H1 (cell line): ENCODE results near the gene FBH1. TPM values are rescaled to one million over a fixed set of nuclear protein-coding genes. Genes with fewer than 3 reads are reported as not detected.

Experiments
- HDAC2 ChIP-seq, 2 experiments: fragments of 300-600 bp in 1 of 2; sonication (generic) in 1 of 2; IDR thresholded peaks; 2 replicates each; pipeline ENCODE4 v1.6.1; 2011 to 2012; ENCODE audit warnings: low read depth in 2 of 2, low read length in 2 of 2, mild to moderate bottlenecking in 2 of 2, moderate library complexity in 2 of 2, borderline replicate concordance in 1 of 2, inconsistent platforms in 1 of 2
- RAD21 ChIP-seq, 2 experiments: IDR thresholded peaks in 1 of 2; conservative IDR thresholded peaks in 1 of 2; 2 replicates each; pipeline ENCODE4 v1.6.1; 2011; ENCODE audit warnings: low read depth in 2 of 2, low read length in 2 of 2, improper control_type of control experiment in 1 of 2, inconsistent platforms in 1 of 2, mild to moderate bottlenecking in 1 of 2, moderate library complexity in 1 of 2
- SIRT6 ChIP-seq: IDR thresholded peaks from one replicate; pipeline ENCODE4 v1.7.1; 2012; ENCODE audit warnings: low read length, inconsistent platforms
- SUZ12 ChIP-seq: fragments of 200-600 bp; sonication (generic); IDR thresholded peaks from 2 replicates; pipeline ENCODE4 v1.6.1; 2012; ENCODE audit warnings: mild to moderate bottlenecking, inconsistent platforms, low read length, moderate library complexity, mixed read lengths
- TEAD4 ChIP-seq: IDR thresholded peaks from 2 replicates; pipeline ENCODE4 v1.6.1; 2012; ENCODE audit warnings: low read depth, low read length, inconsistent platforms, mixed read lengths
- USF2 ChIP-seq: IDR thresholded peaks from 2 replicates; pipeline ENCODE4 v1.6.1; 2011; ENCODE audit warnings: low read length, improper control_type of control experiment
- polyA plus RNA-seq, 7 experiments: library from polyadenylated mRNA; depleted of rRNA in 3 of 7; stranded (reverse) in 5 of 7; unstranded in 2 of 7; fragments of >200 nt in 5 of 7; fragments of 200-250 nt in 2 of 7; gene quantifications; 1 replicate in 5 of 7; 2 replicates in 1 of 7; 4 replicates in 1 of 7; pipeline versions ENCODE4 v1.2.1 to v1.2.3, GENCODE V29; 2011 to 2013; ENCODE audit warnings: missing spikeins in 2 of 7, mixed read lengths in 2 of 7
- total RNA-seq: library from RNA; stranded (reverse); fragmentation: NEBNext Ultra II Directional; extraction: Animal tissue kit (Norgen Biotek cat#: 25700); gene quantifications from 2 replicates; pipeline ENCODE4 v1.2.1, GENCODE V29; 2021
- TF ChIP-seq, protein P1 (sequence below): fragments of 300-600 bp; sonication (generic); IDR thresholded peaks from 2 replicates; pipeline ENCODE4 v1.7.1; 2012; ENCODE audit warnings: low read length, moderate library complexity, mild to moderate bottlenecking, inconsistent platforms; ENCODE audit not compliant: insufficient replicate concordance
- TF ChIP-seq, protein P2 (sequence below): IDR thresholded peaks from 2 replicates; pipeline ENCODE4 v1.6.1; 2012; ENCODE audit warnings: low read length, inconsistent platforms

FBH1 gene
- total and polyA plus RNA-seq, 2 of the 8 experiments (the other 6 are each of a cell fraction or from before 2014, with no cell fraction given): 31.1 to 51.8 TPM

- TF ChIP-seq, protein P1, sequence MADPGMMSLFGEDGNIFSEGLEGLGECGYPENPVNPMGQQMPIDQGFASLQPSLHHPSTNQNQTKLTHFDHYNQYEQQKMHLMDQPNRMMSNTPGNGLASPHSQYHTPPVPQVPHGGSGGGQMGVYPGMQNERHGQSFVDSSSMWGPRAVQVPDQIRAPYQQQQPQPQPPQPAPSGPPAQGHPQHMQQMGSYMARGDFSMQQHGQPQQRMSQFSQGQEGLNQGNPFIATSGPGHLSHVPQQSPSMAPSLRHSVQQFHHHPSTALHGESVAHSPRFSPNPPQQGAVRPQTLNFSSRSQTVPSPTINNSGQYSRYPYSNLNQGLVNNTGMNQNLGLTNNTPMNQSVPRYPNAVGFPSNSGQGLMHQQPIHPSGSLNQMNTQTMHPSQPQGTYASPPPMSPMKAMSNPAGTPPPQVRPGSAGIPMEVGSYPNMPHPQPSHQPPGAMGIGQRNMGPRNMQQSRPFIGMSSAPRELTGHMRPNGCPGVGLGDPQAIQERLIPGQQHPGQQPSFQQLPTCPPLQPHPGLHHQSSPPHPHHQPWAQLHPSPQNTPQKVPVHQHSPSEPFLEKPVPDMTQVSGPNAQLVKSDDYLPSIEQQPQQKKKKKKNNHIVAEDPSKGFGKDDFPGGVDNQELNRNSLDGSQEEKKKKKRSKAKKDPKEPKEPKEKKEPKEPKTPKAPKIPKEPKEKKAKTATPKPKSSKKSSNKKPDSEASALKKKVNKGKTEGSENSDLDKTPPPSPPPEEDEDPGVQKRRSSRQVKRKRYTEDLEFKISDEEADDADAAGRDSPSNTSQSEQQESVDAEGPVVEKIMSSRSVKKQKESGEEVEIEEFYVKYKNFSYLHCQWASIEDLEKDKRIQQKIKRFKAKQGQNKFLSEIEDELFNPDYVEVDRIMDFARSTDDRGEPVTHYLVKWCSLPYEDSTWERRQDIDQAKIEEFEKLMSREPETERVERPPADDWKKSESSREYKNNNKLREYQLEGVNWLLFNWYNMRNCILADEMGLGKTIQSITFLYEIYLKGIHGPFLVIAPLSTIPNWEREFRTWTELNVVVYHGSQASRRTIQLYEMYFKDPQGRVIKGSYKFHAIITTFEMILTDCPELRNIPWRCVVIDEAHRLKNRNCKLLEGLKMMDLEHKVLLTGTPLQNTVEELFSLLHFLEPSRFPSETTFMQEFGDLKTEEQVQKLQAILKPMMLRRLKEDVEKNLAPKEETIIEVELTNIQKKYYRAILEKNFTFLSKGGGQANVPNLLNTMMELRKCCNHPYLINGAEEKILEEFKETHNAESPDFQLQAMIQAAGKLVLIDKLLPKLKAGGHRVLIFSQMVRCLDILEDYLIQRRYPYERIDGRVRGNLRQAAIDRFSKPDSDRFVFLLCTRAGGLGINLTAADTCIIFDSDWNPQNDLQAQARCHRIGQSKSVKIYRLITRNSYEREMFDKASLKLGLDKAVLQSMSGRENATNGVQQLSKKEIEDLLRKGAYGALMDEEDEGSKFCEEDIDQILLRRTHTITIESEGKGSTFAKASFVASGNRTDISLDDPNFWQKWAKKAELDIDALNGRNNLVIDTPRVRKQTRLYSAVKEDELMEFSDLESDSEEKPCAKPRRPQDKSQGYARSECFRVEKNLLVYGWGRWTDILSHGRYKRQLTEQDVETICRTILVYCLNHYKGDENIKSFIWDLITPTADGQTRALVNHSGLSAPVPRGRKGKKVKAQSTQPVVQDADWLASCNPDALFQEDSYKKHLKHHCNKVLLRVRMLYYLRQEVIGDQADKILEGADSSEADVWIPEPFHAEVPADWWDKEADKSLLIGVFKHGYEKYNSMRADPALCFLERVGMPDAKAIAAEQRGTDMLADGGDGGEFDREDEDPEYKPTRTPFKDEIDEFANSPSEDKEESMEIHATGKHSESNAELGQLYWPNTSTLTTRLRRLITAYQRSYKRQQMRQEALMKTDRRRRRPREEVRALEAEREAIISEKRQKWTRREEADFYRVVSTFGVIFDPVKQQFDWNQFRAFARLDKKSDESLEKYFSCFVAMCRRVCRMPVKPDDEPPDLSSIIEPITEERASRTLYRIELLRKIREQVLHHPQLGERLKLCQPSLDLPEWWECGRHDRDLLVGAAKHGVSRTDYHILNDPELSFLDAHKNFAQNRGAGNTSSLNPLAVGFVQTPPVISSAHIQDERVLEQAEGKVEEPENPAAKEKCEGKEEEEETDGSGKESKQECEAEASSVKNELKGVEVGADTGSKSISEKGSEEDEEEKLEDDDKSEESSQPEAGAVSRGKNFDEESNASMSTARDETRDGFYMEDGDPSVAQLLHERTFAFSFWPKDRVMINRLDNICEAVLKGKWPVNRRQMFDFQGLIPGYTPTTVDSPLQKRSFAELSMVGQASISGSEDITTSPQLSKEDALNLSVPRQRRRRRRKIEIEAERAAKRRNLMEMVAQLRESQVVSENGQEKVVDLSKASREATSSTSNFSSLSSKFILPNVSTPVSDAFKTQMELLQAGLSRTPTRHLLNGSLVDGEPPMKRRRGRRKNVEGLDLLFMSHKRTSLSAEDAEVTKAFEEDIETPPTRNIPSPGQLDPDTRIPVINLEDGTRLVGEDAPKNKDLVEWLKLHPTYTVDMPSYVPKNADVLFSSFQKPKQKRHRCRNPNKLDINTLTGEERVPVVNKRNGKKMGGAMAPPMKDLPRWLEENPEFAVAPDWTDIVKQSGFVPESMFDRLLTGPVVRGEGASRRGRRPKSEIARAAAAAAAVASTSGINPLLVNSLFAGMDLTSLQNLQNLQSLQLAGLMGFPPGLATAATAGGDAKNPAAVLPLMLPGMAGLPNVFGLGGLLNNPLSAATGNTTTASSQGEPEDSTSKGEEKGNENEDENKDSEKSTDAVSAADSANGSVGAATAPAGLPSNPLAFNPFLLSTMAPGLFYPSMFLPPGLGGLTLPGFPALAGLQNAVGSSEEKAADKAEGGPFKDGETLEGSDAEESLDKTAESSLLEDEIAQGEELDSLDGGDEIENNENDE: no peak
- TF ChIP-seq SUZ12 (no peak), TEAD4 (no peak), USF2 (no peak), HDAC2 (IDR thresholded peaks at IDR 0.05; ENCODE audit: borderline replicate concordance in 1 of 2, low read depth in 2 of 2, low read length in 2 of 2) (no peak), RAD21 (IDR thresholded peaks at IDR 0.05 in 1 of 2, conservative IDR thresholded peaks at IDR 0.05 in 1 of 2; ENCODE audit: low read depth in 2 of 2, low read length in 2 of 2) (no peak), SIRT6 (no peak)
- TF ChIP-seq, protein P2, sequence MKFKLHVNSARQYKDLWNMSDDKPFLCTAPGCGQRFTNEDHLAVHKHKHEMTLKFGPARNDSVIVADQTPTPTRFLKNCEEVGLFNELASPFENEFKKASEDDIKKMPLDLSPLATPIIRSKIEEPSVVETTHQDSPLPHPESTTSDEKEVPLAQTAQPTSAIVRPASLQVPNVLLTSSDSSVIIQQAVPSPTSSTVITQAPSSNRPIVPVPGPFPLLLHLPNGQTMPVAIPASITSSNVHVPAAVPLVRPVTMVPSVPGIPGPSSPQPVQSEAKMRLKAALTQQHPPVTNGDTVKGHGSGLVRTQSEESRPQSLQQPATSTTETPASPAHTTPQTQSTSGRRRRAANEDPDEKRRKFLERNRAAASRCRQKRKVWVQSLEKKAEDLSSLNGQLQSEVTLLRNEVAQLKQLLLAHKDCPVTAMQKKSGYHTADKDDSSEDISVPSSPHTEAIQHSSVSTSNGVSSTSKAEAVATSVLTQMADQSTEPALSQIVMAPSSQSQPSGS: no peak
These were observed 50.8 kb downstream of the FBH1 start (continued) for GRCh38 chr10:5940807-5941218.
